K562 (cell line): ENCODE results near the gene ISYNA1. TPM values are rescaled to one million over a fixed set of nuclear protein-coding genes. Genes with fewer than 3 reads are reported as not detected.

Source experiments
- ATAC-seq: fragments of 200-7000 bp; cut with Tn5 transposase; 3 replicates; pipeline ENCODE4 v1.9.1; 2020; ENCODE audit warnings: moderate library complexity
- BruUV-seq: library from RNA; stranded (reverse); fragments of 400-500 nt; replicated peaks from 2 replicates; lab custom pipeline; 2021; lab: Mats Ljungman, UMichigan
- CTCF ChIA-PET: fragments of 300-600 bp; formaldehyde crosslinking; extraction: SDS; loops from one replicate; lab custom pipeline; 2021; ENCODE audit warnings: low intra/inter-chr PET ratio; lab: Yijun Ruan, JAX
- POLR2A ChIA-PET: fragments of 300-600, 350-650 bp; sonication (Branson Sonifier 250); formaldehyde crosslinking; extraction: SDS; loops from one replicate; lab custom pipeline; 2021; ENCODE audit warnings: antibody characterized with exemption, inconsistent platforms; lab: Yijun Ruan, JAX
- DNase-seq, 4 experiments: peaks; one replicate each; pipeline versions ENCODE4 v3.0.0 to v3.0.0-alpha.2; 2011 to 2018; ENCODE audit warnings: low spot score in 3 of 4, mixed read lengths in 3 of 4; ENCODE audit errors: extremely low read depth in 1 of 4
- FAIRE-seq: peaks from 2 replicates; lab custom pipeline; 2011; peaks lifted over from hg19 to GRCh38; lab: Jason Lieb, UNC
- H2AFZ ChIP-seq: 2 replicates; pipeline ENCODE4 v1.6.0; 2011; ENCODE audit warnings: low read depth, low read length, control low read depth, inconsistent platforms
- H3K27ac ChIP-seq: fragments of 200-600 bp; 3 replicates; pipeline ENCODE4 v1.8.0; 2011; ENCODE audit warnings: low read depth, mild to moderate bottlenecking, control low read depth, inconsistent platforms, low read length, moderate library complexity, mixed read lengths; ENCODE audit errors: extremely low read depth
- H3K27me3 ChIP-seq, 2 experiments: fragments of 300-600 bp in 1 of 2; 2 replicates in 1 of 2; 3 replicates in 1 of 2; pipeline versions ENCODE4 v1.6.0 to v1.8.0; 2011; ENCODE audit warnings: inconsistent platforms in 2 of 2, low read length in 2 of 2, mild to moderate bottlenecking in 1 of 2, mixed read lengths in 1 of 2, moderate library complexity in 1 of 2; ENCODE audit not compliant: control insufficient read depth in 2 of 2, insufficient read depth in 2 of 2
- H3K36me3 ChIP-seq: fragments of 300-600 bp; 3 replicates; pipeline ENCODE4 v1.8.0; 2011; ENCODE audit warnings: mild to moderate bottlenecking, low read length, inconsistent platforms; ENCODE audit not compliant: control insufficient read depth, insufficient read depth
- H3K4me1 ChIP-seq, 2 experiments: fragments of 200-600 bp in 1 of 2; replicated peaks in 1 of 2; 2 replicates in 1 of 2; 3 replicates in 1 of 2; pipeline versions ENCODE4 v1.5.1 to v1.8.0; 2011; ENCODE audit warnings: inconsistent platforms in 2 of 2, low read length in 2 of 2, mild to moderate bottlenecking in 1 of 2, mixed read lengths in 1 of 2, moderate library complexity in 1 of 2; ENCODE audit not compliant: control insufficient read depth in 2 of 2, insufficient read depth in 2 of 2
- H3K4me2 ChIP-seq: 2 replicates; pipeline ENCODE4 v1.6.1; 2011; ENCODE audit warnings: low read length, control low read depth, inconsistent platforms, mixed read lengths; ENCODE audit not compliant: insufficient read depth
- H3K4me3 ChIP-seq: fragments of 200-600 bp; sonication (generic), shearing (Covaris generic); 2 replicates; pipeline ENCODE4 v1.5.1; 2016; ENCODE audit warnings: control low read depth, inconsistent platforms
- H3K79me2 ChIP-seq: fragments of 200-600 bp; 3 replicates; pipeline ENCODE4 v1.8.0; 2011; ENCODE audit warnings: low read length, inconsistent platforms; ENCODE audit not compliant: control insufficient read depth, insufficient read depth
- H3K9ac ChIP-seq, 2 experiments: 2 replicates each; pipeline versions ENCODE4 v1.6.0 to v1.6.1; 2011; ENCODE audit warnings: low read depth in 2 of 2, low read length in 2 of 2, control low read depth in 1 of 2, inconsistent platforms in 1 of 2, mild to moderate bottlenecking in 1 of 2, mixed read lengths in 1 of 2; ENCODE audit not compliant: insufficient read depth in 1 of 2
- H3K9me1 ChIP-seq: one replicate; pipeline ENCODE4 v1.6.0; 2011; ENCODE audit warnings: inconsistent platforms, mild to moderate bottlenecking, low read length, moderate library complexity; ENCODE audit not compliant: control insufficient read depth, insufficient read depth
- H3K9me3 ChIP-seq: replicated peaks from 2 replicates; pipeline ENCODE4 v1.5.1; 2011; ENCODE audit warnings: low read depth, low read length, inconsistent platforms; ENCODE audit not compliant: control insufficient read depth, insufficient read depth
- H4K20me1 ChIP-seq: replicated peaks from 2 replicates; pipeline ENCODE4 v1.6.1; 2011; ENCODE audit warnings: low read length, inconsistent platforms, mixed read lengths; ENCODE audit not compliant: control insufficient read depth, insufficient read depth
- CREM ChIP-seq: IDR thresholded peaks from 2 replicates; pipeline ENCODE4 v1.6.1; 2014; ENCODE audit warnings: antibody characterized with exemption, low read depth
- ELF4 ChIP-seq: fragments of 450-650 bp; formaldehyde crosslinking; IDR thresholded peaks from 2 replicates; pipeline ENCODE4 v1.4.0; 2022; ENCODE audit warnings: missing genetic modification characterization
- ETV5 ChIP-seq: sonication (generic); formaldehyde crosslinking; IDR thresholded peaks from 2 replicates; pipeline ENCODE4 v1.4.0; 2020; ENCODE audit warnings: low read depth, mild to moderate bottlenecking, missing genetic modification reagents
- FOSL1 ChIP-seq: fragments of 200-800 bp; sonication (Bioruptor generic); conservative IDR thresholded peaks from 2 replicates; pipeline ENCODE4 v1.6.1; 2016; ENCODE audit warnings: missing genetic modification characterization, missing compliant biosample characterization
- GTF2E2 ChIP-seq: fragments of 200-800 bp; sonication (Bioruptor generic); IDR thresholded peaks from 2 replicates; pipeline ENCODE4 v1.6.1; 2016; ENCODE audit warnings: missing genetic modification characterization, missing compliant biosample characterization
- JUND ChIP-seq, 2 experiments: IDR thresholded peaks; 2 replicates in 1 of 2; 3 replicates in 1 of 2; pipeline ENCODE4 v1.6.1; 2011; ENCODE audit warnings: borderline replicate concordance in 2 of 2, low read depth in 2 of 2, low read length in 2 of 2, improper control_type of control experiment in 1 of 2, missing biosample characterization in 1 of 2, missing genetic modification characterization in 1 of 2, missing genetic modification reagents in 1 of 2
- NEUROD1 ChIP-seq: fragments of 150-350 bp; IDR thresholded peaks from 2 replicates; pipeline ENCODE4 v1.6.1; 2014; ENCODE audit warnings: borderline replicate concordance, low read length, low read depth; ENCODE audit not compliant: partially characterized antibody
- NFIC ChIP-seq: fragments of 450-650 bp; IDR thresholded peaks from 2 replicates; pipeline ENCODE4 v1.6.1; 2017; ENCODE audit warnings: mild to moderate bottlenecking, inconsistent platforms
- NR2C1 ChIP-seq, 2 experiments: fragments of 450-650 bp; IDR thresholded peaks; 2 replicates each; pipeline ENCODE4 v1.6.1; 2017; ENCODE audit warnings: mild to moderate bottlenecking in 2 of 2, antibody characterized with exemption in 1 of 2, inconsistent platforms in 1 of 2, missing compliant biosample characterization in 1 of 2, missing genetic modification characterization in 1 of 2
- RCOR1 ChIP-seq, 2 experiments: IDR thresholded peaks; 2 replicates each; pipeline ENCODE4 v1.6.1; 2012; ENCODE audit warnings: low read depth in 2 of 2, low read length in 2 of 2, borderline replicate concordance in 1 of 2, improper control_type of control experiment in 1 of 2
- SFPQ ChIP-seq: fragments of 200-400 bp; formaldehyde crosslinking; IDR thresholded peaks from 2 replicates; pipeline ENCODE4 v1.6.1; 2017; ENCODE audit warnings: mild to moderate bottlenecking, low read depth, low read length, moderate library complexity
- ZNF174 ChIP-seq: fragments of 250-450 bp; sonication (Bioruptor Pico); IDR thresholded peaks from 2 replicates; pipeline ENCODE4 v1.4.0; 2020; ENCODE audit warnings: mild to moderate bottlenecking
- ZNF197 ChIP-seq: fragments of 200-800 bp; sonication (Bioruptor generic); IDR thresholded peaks from 2 replicates; pipeline ENCODE4 v1.6.1; 2016; ENCODE audit warnings: low read depth, missing genetic modification characterization, missing compliant biosample characterization
- WGBS: fragments of 100-300 bp; shearing (Covaris generic); methylation state at CpG from one replicate; pipeline ENCODE4 v1.1.6; 2016; ENCODE audit warnings: low coverage, mixed read lengths; ENCODE audit not compliant: insufficient coverage; ENCODE audit errors: missing lambda C conversion rate; 5-methylcytosine and 5-hydroxymethylcytosine counted together
- in situ Hi-C: fragments of 300-500 bp; cut with MboI; formaldehyde crosslinking; loops from 4 replicates; pipeline ENCODE4 v1.15.0; 2018; ENCODE audit warnings: inconsistent platforms, mixed read lengths
- intact Hi-C: fragments of 100-400 bp; cut with micrococcal nuclease; formaldehyde crosslinking; loops from 2 replicates; pipeline ENCODE4 v1.14.2; 2022
- polyA plus RNA-seq, 8 experiments: library from polyadenylated mRNA; depleted of rRNA in 4 of 8; stranded (reverse) in 5 of 8; unstranded in 3 of 8; fragments of >200 nt; fragmentation: Nextera tagmentation in 2 of 8; fragmentation: Illumina TruSeq in 1 of 8; extraction: Ambion mirVana in 2 of 8; extraction: Trizol in 1 of 8; gene quantifications; 2 replicates each; pipeline versions ENCODE4 v1.2.1 to v1.2.3, GENCODE V29; 2011 to 2014; ENCODE audit warnings: inconsistent platforms in 1 of 8, missing spikeins in 1 of 8
- total RNA-seq, 7 experiments: library from RNA; depleted of rRNA in 6 of 7; stranded (reverse); fragments of >200 nt in 6 of 7; fragmentation: Illumina TruSeq in 2 of 7; extraction: Trizol in 2 of 7; gene quantifications; 2 replicates each; pipeline versions ENCODE4 v1.2.1 to v1.2.3, GENCODE V29; 2011 to 2021; ENCODE audit warnings: low replicate concordance in 1 of 7

The ISYNA1 gene
- total and polyA plus RNA-seq, 9 of the 15 experiments (the other 6 are each of a cell fraction or from before 2014, with no cell fraction given), result 21.8 to 460 (median 93.2) TPM

DNA sequence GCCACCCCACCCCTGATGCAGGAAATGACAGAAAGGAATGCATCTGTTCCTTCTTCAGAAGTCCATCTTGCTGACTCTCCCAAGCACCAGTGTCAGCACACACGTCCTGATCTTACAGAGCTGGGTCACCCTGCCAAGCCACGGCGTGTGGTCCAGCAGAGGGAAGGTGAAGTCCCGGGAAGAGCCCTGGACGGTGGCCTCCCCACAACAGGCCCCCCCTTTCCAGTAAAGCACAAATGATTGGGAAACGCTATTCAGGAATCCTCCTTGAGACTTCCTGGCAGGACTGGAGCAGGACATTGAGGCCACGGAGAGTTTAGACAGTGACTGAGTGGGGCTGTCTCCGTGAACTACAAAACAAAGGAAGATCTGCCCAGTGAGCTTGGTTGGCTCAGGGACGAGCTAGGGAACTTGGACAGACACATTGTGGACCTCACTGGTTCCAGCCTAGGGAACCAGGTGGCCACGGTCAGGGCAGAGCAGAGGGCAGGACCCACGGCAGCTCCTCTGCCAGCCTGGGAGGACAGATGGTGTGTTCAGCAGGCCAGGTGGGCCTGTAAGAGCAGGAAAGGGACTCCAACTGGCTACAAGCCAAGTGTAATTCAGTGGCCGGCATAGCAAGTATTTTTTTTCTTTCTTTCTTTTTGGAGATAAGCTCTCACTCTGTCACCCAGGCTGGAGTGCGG, 42.2 kb upstream of the ISYNA1 start (continued):
- peak; percentile 92 for TF ChIP-seq NFIC

DNA sequence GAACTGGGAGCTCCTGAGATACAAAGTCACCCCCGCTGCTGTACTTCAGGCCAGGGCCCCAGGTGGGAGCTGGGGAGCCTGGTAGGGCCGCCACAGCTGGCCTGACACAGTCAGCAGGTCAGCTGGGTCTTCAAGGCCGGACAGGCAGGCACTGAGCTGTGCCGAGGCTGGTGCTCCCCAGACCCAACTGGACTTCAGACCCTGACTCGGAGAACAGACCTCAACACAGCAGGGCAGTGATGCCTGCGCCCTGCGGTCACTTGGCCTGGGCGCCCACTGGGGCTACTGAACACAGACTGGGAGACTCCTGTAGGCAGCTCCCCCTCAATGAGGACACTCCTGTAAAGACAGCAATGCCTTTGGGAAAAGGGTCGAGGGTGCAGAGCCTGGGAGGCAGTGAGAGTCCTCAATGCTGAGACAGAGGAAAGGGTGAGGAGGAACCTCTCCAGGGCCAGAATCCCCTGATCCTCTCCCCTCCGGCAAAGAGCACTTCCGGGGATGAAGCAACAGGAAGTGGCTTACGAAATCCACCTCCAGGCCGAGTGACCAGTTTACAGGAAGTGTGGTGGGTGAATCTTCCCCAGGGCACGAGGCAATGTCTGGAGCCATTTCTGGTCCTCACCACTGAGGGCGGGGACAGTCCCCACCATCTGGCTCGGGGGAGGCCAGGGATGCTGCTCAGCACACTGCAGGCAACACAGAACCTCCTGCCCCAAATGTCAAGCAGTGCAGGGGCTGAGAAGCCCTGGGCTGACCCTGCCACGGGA, 40.8 kb upstream of the ISYNA1 start:
- Histone ChIP-seq H3K27ac (peak overlapping the region; percentile 51; the same call in 2 of the 3 replicates), H3K9me3 (no peaks in the 10 kb centered on the region), H3K4me1 (peaks cover 42 to 60% of the 10 kb centered on the region in 2 experiments), H3K9me1 (peaks cover 5% of the 10 kb centered on the region), H3K9ac (peak overlapping the region; percentile 9 to 85; a peak in 3 of 4 replicates), H4K20me1 (peaks cover 43% of the 10 kb centered on the region), H3K27me3 (no peaks in the 10 kb centered on the region), H2AFZ (no peak overlapping the region), H3K79me2 (peaks cover 95% of the 10 kb centered on the region), H3K4me3 (no peak overlapping the region), H3K4me2 (no peak overlapping the region; the same call in 1 of the 2 replicates), H3K36me3 (no peaks in the 10 kb centered on the region; the same call in 2 of the 3 replicates)
- CTCF ChIA-PET, result interaction anchor here (0.7 kb wide), 1 partner anchor 16 kb away, joined by 3 read pairs; no protein-coding TSS in a partner anchor
- POLR2A ChIA-PET, result no interaction called here
- WGBS, result 58% methylated on average over 17 of the region's 17 CpGs
- peak; percentile 82 for ATAC-seq
- intact Hi-C loops (loop anchor here (5.0 kb wide), 1 partner anchor 114 kb away; no protein-coding TSS in a partner anchor), in situ Hi-C loops (no loop called here)
- no TSS peak for BruUV-seq
- DNase-seq, result peak in 2 of 4 experiments; percentile 69 to 71
- peak; percentile 89 for FAIRE-seq
- TF ChIP-seq ZNF197 (CRISPR knock-in tag) (0 out of 2 replicates have a peak, but pooled peaks have one; percentile 31), ELF4 (CRISPR knock-in tag) (peak; percentile 52; the same call in 1 of the 2 replicates), NEUROD1 (no peak), NR2C1 (IDR thresholded peaks at IDR 0.05) (no peak), NR2C1 (tag; IDR thresholded peaks at IDR 0.05) (peak; percentile 62; the same call in 1 of the 2 replicates), RCOR1 (IDR thresholded peaks at IDR 0.05; ENCODE audit: borderline replicate concordance in 1 of 2, low read depth in 2 of 2, low read length in 2 of 2) (peak in 1 of 2 experiments; percentile 41; a peak in 1 of 4 replicates), JUND (IDR thresholded peaks at IDR 0.05; ENCODE audit: borderline replicate concordance, low read depth, low read length) (peak; percentile 45), JUND (tag; IDR thresholded peaks at IDR 0.05; ENCODE audit: borderline replicate concordance, low read depth, low read length) (peak; percentile 13; the same call in 1 of the 3 replicates), SFPQ (no peak), GTF2E2 (tag) (no peak), FOSL1 (peak; percentile 34; the same call in 1 of the 2 replicates), ETV5 (CRISPR knock-in tag) (peak; percentile 86; the same call in 1 of the 2 replicates), ZNF174 (CRISPR knock-in tag) (no peak), CREM (peak; percentile 39; the same call in 1 of the 2 replicates)
